Stimulated activated CD8-positive, alpha-beta memory T cell treated with anti-CD3 and anti-CD28 coated beads, Interleukin-7, amount 100 ng/mL, for 24 hours (primary cell): ENCODE data around the gene CCDC85A.

Source experiments
- DNase-seq: peaks from one replicate; pipeline ENCODE4 v3.0.0-alpha.2; 2020; ENCODE audit warnings: low read depth

CCDC85A gene

DNA sequence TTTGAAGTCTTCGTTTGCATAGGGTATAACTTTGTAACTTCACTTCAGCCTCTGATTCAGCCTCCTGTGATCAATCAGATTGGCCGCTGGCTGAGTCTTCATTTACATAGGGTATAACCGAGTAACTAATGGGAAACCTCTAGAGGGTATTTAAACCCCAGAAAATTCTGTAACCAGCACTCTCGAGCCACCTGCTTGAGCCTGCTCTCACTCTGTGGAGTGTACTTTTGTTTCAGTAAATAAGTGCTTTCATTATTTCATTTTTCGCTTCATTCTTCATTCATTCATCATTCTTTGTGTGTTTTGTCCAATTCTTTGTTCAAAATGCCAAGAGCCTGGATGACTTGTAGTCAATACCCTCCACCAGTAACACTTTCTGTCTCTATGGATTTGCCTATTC, 56.4 kb downstream of the CCDC85A start:
- no peak for DNase-seq

DNA sequence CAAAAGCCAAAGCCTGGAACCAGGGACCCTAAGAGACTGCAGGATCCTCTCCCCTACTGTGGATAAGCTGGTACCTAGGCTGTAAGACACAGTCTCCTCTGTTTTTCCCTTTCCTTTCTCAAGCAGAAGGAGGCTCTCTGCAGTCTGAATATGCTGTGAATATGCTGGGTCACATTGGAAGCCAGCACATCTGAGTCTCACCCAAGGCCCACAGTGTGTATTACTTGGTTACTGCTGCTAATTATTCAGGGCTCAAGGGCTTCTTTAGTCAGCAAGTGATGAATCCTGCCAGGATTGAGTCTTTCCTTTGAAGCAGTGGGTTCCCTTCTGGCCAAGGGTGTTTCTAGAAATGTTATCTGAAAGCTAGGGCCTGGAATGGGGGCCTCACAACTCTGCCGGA, 60.7 kb downstream of the CCDC85A start:
- DNase-seq: no peak

DNA sequence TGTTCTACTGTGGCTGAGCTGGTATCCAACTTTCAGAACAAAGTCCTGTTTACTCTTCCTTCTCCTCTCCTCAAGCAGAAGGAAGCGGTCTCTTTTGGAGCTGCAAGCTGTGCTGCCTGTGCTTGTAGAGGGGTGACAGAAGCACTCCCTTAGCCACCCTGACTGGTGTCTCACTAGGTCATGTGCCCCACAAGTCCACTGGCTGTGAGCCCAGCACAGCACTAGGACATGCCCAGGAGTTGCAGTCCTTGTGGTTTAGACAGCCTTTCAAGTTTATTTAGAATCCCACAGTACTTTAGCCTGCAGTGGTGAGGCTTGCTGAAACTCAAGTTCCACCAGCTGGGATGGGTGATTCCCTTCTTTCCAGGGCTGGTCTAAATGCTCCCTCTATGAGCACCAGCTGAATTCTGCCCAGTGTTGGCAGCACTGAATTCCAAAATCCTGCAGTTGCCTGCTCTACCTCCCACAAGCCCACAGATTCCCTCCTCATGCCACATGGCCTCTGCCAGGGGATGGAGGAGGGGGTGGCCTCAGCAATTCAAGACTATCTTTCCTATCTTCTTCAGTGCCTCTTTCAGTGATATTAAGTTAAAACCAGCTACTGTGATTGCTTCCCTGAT, 61.2 kb downstream of the CCDC85A start:
- no peak for DNase-seq

DNA sequence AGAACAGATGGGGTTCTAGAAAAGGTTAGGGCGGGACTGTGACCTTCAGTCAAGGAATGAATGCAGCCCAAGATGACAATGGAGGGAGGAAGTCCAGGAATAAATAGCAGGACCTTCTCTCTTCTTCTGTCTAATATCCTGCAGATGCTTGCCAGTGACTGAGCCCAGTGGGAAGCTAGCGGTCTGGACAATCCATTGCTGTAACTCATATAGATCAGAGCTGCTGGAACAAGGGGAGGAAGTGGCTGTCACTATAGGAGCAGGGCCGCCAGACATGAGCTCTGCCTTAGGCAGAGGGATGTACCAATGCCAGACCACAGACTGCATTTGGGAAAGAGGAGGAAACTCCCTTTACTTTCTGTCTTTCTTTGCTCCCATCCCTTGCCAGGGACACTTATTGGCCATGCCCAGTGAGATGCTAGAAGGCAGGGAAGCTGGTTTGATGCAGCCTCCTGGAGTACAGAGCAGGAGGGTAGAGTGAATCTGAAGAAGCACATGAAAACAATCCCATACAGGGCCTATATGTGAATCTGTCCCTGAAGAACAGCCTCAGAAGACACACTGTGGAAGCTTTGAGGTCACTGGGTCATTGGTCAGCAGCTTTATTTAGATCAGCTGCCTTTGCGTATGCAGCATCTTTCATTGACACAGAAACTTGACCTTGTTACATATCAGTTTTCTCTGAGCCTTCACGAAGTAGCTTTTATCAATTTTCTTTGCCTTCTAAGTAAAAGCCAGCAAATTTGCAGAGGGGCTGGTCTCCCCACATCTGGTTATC, 65.4 kb downstream of the CCDC85A start:
- DNase-seq: no peak

DNA sequence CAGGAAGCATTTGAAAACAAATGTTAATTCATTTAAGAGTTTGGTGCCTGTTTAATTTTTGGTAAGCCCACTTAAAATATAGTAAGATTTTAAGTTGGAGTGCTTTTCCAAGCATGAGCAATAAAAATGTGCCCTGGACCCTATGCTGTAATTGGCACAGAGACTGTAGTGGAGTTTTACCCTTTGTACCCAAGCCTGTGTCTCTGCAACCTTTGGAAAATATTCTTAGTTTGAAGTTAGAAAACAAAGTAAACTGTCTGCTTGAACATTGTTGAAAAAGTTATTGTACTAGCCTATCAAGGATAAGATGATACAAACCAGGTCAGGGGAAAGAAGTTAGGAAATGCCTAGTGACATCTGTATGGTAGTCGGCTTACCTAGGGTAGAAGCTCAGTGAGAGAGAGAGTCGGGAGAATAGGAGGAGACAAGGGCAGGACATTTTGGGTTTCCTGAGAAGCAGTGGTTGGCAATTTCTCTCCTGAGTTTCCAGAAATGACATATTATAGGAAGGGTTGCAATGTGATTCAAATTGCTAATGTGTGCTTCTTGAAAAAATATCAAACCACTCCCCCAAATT, 66.5 kb downstream of the CCDC85A start:
- DNase-seq: no peak

DNA sequence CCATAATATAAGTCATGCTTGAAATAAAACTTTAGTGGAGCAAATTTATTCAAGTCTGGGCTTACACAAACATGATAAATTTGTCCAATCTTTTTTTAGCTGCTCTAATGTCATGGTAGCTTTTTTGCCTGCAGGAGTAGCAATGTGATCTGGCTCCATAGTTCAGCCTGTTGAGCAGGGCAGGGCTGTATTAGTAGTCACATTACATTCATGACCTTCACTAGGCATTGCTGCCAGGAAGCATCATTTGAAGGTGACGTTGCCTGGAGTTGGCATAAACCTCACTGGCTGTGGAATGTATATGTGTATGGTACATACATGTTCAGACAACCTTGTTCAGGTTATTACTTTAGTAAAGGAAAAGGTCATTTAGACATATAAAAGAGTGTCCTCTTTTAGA, 76.6 kb downstream of the CCDC85A start:
- DNase-seq: no peak

DNA sequence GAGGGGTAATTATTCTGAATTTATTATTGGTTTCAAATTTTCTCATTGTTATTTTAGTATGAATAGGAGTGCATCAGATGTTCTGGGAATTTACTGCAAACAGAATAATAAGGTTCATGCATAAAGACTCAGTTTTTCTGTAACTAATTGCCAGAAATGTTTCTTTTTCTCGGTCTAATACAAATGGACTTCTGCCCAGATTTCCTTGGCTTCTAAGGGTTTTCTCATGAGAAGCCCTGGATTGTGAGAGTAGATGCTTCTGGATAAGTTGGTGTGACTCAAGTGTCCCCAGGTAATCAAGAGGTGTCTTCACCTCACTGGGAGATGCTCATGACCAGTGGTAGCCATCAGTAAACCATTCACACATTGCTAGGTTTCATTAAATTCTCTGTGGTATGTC, 78.5 kb downstream of the CCDC85A start:
- DNase-seq: no peak

DNA sequence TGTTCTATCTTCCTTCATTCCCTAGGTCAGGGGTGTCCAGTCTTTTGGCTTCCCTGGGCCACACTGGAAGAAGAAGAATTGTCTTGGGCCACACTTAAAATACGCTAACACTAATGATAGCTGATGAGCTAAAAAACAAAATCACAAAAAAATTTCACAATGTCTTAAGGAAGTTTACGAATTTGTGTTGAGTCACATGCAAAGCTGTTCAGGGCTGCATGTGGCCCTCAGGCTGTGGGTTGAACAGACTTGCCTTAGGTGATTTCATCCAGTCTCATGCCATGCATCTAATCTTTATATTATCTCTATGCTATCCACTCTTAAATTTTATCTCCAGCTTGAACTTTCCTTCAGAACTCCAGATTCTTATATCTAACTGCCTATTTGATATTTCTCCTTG, 80.1 kb downstream of the CCDC85A start:
- DNase-seq: no peak

DNA sequence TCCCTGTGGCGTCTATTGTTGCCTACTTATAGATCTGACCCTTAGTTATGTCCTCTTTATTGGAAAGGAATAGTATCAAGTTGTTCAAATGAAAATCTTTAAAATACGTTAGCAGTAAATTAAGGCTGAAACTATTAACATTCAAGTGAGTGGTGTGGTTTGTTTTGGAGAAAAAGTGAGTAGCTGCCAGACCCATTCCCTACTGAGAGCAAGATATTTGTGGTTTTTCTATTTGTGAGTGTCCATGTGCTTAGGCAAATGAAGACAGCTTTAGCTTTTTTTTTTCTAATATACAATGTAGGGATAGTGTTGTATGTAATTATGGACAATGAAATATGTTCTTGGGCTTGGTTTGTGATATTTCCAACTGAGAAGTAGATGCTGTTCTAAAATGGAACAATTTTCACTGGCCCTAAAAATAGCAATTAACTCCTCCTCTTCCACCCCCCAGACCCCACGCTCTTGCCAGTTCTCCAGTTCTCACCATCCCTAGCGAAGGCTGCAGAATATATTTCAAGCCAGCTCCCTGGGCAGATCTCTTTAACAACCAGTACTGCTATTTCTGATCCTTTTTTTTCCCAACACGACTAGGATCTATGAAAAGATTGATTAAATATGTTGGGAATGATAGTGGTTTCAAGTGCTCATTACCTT, 83.1 kb downstream of the CCDC85A start:
- DNase-seq: no peak

DNA sequence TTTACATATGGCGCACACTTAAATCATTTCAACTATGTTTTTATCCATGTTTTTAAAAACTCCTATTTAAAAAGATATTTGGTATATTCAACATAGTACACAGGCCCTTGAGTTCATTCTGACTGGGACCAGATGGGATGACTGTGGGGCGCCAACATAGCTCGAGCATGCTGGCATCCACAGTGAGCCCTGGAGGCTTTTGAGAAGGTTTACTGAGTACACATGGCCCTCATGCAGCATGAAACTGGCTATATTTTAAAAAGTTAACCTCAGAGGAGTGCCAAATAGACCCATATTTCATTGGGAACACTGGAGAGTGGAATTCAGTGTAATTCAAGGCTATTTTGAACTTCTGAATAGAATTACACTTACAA, 83.6 kb downstream of the CCDC85A start:
- no peak for DNase-seq

DNA sequence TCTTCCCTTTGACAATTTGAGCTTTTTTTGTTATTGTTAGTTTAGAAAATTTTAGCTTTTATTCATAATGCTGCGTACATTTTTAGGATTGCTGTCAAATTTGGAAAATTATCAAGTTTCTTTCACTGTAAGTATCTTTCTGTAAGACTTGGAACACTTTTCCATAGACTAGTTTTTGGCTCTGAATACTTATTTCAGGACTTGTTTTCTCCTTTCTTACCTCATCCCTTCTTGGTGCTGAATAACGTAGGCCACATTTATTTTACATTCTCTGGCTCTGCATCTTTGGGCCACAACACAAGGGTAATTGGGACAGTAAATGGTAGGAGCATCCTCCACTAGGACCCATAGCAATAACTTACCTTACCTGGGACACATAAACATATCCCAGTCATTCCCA, 85.1 kb downstream of the CCDC85A start:
- DNase-seq: no peak

DNA sequence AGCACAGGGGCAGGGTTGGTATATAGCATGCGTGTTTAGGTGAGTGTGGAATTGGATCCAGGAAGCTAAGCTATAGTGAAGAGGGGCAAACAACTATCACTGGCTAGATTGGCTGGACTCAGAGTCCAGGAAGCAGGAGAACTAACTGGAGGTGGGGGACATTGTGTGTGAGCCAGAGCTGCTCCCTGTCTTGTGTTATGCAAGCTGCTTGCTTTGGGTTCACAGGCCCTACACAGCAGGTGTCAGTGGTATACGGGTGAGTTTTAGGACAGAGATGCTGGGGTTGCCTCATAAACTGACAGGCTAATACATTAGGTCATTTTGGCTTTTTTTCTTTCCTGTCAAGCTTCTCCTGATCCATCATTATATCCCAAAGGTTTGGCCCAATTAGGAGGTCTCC, 87.5 kb downstream of the CCDC85A start:
- DNase-seq: no peak

DNA sequence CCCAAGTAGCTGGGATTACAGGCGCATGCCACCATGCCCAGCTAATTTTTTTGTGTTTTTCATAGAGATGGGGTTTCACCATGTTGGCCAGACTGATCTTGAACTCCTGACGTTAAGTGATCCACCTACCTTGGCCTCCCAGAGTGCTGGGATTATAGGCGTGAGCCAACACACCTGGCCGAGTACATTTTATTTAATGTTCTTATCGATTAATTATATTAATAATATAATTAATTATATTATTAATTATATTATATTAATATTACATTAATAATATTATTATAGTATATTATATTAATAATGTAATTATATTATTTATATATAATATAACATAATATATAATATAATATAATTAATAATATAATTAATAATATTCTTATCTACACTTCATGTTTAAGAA, 101.4 kb downstream of the CCDC85A start:
- no peak for DNase-seq

DNA sequence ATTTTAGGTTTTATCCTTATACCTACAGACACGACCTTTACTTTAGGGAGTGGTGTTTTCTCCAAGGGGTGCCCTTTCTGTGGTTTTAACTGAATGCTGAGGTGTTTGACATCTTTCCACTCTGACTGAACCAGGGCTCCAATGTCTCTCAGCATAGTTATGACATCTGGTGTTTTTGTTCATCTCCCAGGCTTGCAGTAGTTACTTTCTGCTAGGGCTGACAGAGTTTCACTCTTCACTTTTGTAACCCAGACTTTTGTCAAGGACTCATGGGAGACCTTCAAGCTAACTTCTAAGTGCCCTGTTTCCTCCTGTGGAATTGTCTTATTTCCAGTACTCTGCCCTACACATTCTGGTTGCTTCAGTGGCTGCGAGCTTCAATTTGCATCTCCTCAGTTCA, 103.1 kb downstream of the CCDC85A start:
- DNase-seq: no peak

DNA sequence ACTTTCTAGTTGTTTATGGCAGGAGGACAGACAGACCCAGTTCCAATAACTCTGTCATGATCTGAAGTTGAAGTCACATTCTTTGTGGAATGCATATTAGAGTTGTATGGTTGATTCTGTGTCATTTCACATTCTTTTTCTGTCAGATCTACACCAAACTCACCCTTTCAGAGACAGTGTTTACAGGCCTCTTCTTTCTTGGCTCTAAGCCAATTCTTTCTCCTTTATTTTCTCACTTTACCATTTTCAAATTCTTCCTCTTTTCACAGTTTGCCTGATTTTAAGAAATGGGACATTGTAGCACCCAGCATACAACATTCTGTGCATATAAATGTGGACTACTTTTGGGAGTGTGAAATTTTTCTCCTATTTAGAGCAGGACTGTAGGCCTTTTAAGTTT, 103.7 kb downstream of the CCDC85A start:
- no peak for DNase-seq

DNA sequence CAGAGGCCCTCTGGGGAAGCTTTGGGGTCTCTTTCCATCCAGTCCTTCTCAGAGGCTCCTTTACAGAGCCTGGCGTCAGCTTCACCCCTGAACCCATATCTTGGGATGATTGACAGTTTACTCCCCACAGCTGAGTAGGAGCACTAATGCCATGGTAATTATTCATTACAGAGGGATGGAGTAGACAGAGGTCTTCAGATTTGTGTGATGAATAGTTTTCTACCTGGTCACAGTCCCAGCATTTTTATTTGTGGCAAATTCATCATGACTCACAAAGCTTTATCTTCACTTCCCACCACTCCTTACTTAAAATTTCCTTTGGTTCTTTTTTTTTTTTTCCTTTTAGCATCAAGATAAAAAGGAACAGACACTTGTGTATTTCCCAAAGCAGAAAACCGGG, 104.2 kb downstream of the CCDC85A start:
- no peak for DNase-seq

DNA sequence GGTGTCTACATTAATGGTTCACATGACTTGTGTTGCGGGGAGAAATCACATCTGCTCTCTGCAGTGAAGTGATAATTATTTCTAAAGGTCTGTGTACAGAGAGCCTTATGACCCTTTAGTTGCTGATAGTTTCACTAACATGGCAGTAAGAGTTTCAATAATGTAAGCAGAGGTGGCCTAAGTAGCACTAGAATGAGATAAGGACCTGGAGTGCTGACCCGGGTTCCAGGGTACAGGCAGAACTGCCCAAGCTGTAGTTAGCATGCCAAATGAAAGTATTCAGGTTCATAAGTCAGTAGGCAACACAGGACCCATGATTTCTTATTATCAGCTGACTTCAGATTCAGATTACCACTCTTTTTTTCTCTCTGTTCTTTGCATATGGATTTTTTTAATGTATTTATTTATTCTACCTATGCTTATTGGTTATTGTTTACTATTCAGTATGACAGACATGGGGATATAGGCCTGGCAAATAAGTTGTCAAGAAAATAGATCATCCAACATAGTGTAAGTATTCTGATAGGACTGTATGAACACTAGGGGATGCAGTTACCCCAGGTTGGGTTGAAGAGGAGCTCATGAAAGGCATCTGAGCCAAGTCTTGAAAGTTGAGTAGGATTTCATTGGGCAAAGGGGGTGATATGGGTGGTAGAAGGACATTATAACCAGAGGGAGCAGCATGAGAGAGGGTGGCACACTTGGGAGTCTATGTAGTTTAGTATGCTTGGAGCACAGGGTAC, 105.2 kb downstream of the CCDC85A start:
- DNase-seq: no peak

DNA sequence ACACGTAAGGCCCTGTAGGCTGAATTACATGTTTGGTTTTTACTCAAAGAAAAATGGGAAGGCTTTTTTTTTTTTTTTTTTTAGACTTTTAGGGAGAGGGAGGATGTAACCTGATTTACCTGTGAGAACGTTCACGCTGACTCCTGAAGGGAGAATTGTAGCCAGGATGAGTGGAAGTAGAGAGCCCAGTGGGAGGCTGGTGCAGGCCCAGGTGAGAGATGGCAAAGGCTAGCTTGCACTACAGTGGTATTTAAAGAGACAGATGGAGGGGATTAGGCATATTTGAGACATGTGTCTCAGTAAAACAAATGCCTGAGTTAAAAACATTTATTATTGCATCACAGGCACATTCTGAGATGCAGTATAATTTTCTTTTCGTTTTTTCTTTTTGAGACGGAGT, 107.9 kb downstream of the CCDC85A start:
- DNase-seq: no peak

DNA sequence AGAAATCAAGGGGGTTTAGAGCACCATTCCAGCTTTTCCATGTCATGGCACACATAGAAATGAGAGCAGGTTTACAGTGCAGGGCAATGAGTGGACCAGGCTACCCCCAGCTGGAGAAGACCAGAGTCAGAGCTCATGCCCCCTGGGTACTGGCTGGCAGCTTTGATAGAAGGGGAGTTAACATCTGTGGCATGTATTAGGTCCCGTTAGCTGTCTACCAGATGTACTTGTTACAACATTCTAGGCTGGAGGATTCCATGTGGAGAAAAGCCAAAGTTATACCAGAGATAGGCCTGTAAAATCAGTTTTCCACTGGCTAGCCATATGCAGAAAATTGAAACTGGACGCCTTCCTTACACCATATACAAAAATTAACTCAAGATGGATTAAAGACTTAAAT, 109.2 kb downstream of the CCDC85A start:
- no peak for DNase-seq

DNA sequence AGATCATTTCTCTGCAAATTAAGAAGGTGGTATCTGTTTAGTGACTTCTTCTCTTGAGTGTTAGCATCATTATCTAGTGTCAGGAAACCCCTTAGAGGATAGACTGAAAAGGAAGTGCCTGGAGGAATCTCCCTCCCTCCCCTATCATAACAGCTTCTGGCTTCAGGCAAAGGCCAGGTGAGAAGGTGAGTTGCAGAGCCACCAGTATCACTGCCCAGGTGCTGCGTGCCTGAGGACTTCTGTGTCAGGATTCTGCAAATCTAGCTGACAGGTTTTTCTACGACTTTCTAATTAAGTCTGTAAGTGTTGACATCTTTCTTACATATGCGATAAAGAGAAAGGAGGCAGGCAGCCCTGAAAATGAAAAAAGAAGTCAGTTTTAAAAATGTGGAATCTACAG, 111.9 kb downstream of the CCDC85A start:
- no peak for DNase-seq

DNA sequence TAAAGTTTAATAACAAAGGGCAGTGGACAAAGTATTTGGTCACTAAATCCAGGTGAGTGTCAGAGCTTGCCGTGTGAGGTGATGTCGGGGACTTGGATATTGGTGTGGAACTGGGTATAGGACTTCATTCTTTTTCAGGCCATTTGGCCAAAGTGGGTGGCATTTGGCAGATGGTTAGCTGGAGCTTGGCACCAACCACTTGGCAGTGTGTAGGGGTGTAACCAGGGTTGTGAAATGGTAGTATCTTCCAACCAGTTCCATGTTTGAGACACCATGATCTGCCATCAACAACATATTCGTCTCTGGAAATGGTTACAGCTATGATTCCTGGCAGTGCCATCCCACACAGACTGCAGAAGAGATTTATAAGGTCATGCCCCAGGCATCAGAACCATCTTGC, 113.9 kb downstream of the CCDC85A start:
- no peak for DNase-seq

DNA sequence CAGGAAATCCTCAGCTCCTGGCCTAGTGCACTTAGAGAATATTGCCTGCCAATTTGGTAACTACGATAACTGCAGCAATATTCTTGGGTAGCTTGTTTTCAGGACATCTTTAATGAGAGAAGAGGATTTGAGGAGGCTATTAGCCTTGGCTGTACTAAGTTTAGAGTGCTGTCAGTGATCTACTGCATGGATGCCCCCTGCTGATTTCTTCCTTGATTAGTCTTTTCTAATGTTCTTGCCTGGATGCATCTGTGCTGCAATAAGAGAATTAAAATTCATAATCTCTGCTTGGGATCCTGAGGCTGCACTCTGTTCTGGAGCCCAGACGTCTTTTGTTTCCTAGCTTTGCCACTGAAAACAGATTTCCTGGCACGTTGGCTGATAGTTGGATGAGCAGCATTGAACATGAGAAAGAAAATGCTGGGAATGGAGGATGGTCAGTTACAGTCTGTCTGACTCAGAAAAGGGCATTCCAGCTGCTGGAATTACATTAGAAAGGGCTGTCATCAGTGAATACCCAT, 115.4 kb downstream of the CCDC85A start:
- DNase-seq: no peak
